Measurements from ENCODE around the gene TASOR2. TPM values are rescaled to one million over a fixed set of nuclear protein-coding genes. Genes with fewer than 3 reads are reported as not detected.
A peak's percentile ranks its signal among the peaks of the same experiment; 100 is the strongest.

Gene TASOR2
- polyA plus RNA-seq, 1 donor: 31.0 TPM

DNA sequence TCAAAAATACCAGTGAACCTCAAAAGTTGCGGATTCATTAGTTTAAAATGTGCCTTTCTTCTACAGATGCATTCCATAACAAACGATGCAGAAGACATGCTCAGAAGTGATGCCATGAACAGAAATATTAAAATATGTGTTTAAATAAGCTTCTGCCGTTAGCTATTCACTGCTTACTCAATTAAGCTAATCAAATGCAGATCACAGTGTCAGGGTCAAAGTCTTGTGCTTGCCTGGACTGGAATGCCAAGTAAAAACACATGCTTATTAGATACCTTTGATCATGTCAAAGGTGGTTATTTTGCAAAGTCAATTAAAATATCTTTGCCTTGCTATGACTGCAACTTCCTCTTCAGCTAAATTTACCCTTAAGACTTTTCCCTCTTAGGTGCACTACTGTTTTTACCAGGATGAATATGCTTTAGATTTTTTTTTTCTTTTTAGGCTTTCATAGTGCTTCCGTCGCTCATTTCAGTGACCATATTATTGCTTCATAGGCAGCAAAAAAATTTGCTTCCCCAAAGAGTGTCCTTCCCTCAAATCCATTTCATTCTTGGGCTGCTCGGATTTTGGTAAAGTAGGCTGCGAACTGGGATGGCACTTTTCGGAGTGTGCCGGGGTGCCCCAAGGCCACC is 19.1 kb upstream of the TASOR2 start:
- DNase-seq: peak; percentile 75 to 86

DNA sequence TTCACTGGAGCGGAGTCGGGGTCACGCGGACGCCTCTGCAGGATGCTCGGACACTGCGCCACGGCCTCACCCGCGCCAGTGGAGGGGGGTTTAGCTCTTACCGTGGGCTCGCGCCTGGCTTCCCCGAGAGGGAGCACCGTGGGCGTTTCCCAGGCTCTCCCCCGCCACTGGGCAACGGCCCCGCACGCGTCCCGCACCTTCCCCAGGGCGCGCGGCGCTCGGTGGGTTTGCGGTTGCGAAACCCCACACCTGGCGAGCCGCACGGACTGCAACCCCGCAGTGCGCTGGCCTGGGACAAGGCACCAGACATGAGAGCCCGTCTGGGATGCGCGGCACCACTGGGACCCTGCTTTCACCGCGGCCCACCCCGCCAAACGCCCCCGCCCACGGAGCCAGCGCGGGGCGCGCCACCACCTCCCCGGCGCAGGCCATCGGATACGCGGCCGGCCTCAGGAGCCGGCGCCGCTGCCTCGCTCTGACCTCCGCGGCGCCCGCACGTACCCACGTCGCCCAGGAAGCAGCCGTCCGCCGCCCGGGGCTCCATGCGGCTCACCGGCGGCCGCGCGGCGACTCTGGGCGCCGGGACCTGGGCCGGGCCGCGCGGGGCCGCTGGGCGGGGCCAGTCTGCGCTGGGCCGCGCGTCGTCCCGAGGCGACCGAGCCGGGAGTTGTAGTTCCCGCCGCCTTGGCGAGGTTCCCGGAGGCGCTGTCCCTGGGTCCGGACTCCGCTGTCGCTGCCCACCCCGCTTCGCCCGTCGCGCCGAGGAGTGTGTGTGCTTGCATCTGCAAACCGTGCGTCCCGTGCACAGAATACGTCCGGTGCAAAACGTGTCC is 18.4 kb upstream of the TASOR2 start, which contains the start of gene ASB13:
ASB13 (minus strand) TSS at position 588 of the 833 bp plus-strand sequence; CDS start at position 544, 44 bp downstream.
- WGBS (ENCODE audit: insufficient coverage, low lambda C conversion rate): no CpG with 5 or more reads among the region's 112 CpGs
- Histone ChIP-seq H3K9me3 (ENCODE audit: control insufficient read depth, low read depth, low read length) (no peaks in the 10 kb centered on the region), H3K27ac (ENCODE audit: low read length) (peak within 1 kb of the TSS; percentile 96), H3K27me3 (ENCODE audit: control insufficient read depth, insufficient read depth, low read length) (no peaks in the 10 kb centered on the region), H3K4me3 (ENCODE audit: low read length) (peak within 1 kb of the TSS; percentile 87), H3K36me3 (ENCODE audit: control insufficient read depth, insufficient read depth, low read length) (no peaks in the 10 kb centered on the region), H3K4me1 (ENCODE audit: control insufficient read depth, insufficient read depth, low read length) (peaks cover 12% of the 10 kb centered on the region)
- DNase-seq: peak; percentile 58 to 80

More for the DNA sequence above, 19.1 kb upstream of the TASOR2 start:
- H3K9me3 ChIP-seq (ENCODE audit: control insufficient read depth, low read depth, low read length): no peaks in the 10 kb centered on the region
- H3K4me1 ChIP-seq (ENCODE audit: control insufficient read depth, insufficient read depth, low read length): peaks cover 19% of the 10 kb centered on the region
- H3K36me3 ChIP-seq (ENCODE audit: control insufficient read depth, insufficient read depth, low read length): no peaks in the 10 kb centered on the region
- WGBS (ENCODE audit: insufficient coverage, low lambda C conversion rate): 50% methylated on average over 2 of the region's 9 CpGs
- H3K27me3 ChIP-seq (ENCODE audit: control insufficient read depth, insufficient read depth, low read length): no peaks in the 10 kb centered on the region
- peak overlapping the region; percentile 96 for H3K27ac ChIP-seq (ENCODE audit: low read length)
- peak overlapping the region; percentile 87 for H3K4me3 ChIP-seq (ENCODE audit: low read length)

DNA sequence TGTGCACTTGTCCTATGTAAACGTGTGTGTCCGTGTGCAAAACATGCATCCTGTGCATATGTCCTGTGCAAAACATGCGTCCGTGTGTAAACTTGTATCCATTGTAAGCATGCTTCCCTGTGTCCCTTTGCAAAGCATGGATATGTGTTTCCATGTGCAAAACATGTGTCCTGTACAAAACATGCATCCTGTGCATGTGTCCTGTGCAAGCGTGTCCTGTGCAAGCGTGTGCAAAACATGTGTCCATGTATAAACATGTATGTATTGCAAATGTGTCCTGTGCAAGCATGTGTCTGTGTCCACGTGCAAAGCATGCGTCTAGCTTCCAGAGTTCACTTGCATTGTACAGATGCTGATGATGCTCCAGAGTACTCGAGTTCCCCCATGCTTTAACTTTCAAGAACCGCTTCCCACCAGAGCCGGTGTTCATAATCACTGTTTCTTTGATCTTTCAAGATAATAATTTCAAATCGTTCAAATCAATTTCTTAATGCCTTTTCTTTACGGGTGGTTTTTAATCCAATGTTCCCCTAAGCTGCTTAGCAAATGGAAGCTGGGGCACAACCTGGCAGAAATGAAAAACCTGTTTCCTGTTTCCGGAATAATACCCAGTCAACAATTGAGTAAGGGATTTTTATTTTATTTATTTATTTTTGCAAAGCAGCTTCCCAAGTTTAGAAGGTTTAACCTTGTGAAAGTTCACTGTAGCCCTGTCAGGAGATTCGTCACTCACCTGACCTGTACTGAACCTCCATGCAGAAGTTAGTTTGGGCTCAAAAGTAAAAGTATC is 17.6 kb upstream of the TASOR2 start:
- Histone ChIP-seq H3K4me3 (ENCODE audit: low read length) (peak overlapping the region; percentile 54), H3K27ac (ENCODE audit: low read length) (no peak overlapping the region)

DNA sequence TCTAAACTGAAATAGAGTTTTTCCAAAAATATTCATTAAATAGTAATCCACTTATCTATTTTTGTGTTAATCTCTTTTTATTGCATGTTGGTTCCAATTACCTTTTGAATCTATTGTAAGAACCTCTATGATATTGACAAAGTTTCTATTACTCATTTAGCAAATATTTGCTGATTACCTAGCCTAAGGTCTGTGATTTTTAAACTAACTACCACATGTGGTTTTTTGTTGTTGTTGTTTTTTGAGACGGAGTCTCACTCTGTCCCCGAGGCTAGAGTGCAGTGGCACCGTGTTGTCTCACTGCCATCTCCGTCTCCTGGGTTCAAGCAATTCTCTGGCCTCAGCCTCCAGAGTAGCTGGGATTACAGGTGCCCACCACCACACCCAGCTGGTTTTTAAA is 16.2 kb upstream of the TASOR2 start:
- H3K36me3 ChIP-seq (ENCODE audit: control insufficient read depth, insufficient read depth, low read length): no peaks in the 10 kb centered on the region
- no peak for DNase-seq

More for the DNA sequence above, 17.6 kb upstream of the TASOR2 start:
- peaks cover 10% of the 10 kb centered on the region for H3K4me1 ChIP-seq (ENCODE audit: control insufficient read depth, insufficient read depth, low read length)
- no peaks in the 10 kb centered on the region for H3K9me3 ChIP-seq (ENCODE audit: control insufficient read depth, low read depth, low read length)
- no peaks in the 10 kb centered on the region for H3K27me3 ChIP-seq (ENCODE audit: control insufficient read depth, insufficient read depth, low read length)
- 89% methylated on average over 3 of the region's 15 CpGs for WGBS (ENCODE audit: insufficient coverage, low lambda C conversion rate)
- DNase-seq: no peak
- no peaks in the 10 kb centered on the region for H3K36me3 ChIP-seq (ENCODE audit: control insufficient read depth, insufficient read depth, low read length)

DNA sequence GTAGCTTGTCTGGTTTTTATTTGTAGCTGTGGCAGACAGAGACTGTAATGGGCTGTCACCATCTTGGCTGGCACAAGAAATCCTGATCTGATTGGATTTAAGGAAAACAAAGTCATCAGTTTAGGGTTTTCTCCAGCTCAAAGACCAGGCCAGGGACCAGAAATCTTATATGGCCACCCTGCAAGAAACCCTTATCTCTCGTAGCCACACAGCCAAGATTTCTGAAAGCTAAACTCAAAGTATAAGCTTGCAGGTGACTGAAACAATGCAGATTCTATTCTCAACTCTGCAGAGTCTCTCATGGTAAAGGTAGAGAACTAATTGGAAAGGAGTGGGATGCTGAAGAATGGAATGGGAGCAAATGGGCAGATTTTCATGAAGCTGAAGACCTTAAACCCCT is 15.0 kb upstream of the TASOR2 start:
- Histone ChIP-seq H3K27me3 (ENCODE audit: control insufficient read depth, insufficient read depth, low read length) (no peaks in the 10 kb centered on the region), H3K9me3 (ENCODE audit: control insufficient read depth, low read depth, low read length) (no peaks in the 10 kb centered on the region), H3K27ac (ENCODE audit: low read length) (no peak overlapping the region), H3K4me1 (ENCODE audit: control insufficient read depth, insufficient read depth, low read length) (peaks cover 5% of the 10 kb centered on the region), H3K36me3 (ENCODE audit: control insufficient read depth, insufficient read depth, low read length) (no peaks in the 10 kb centered on the region), H3K4me3 (ENCODE audit: low read length) (no peak overlapping the region)
- DNase-seq: no peak
- no CpG with 5 or more reads among the region's 1 CpG for WGBS (ENCODE audit: insufficient coverage, low lambda C conversion rate)

More for the DNA sequence above, 16.2 kb upstream of the TASOR2 start:
- Histone ChIP-seq H3K27ac (ENCODE audit: low read length) (no peak overlapping the region), H3K4me1 (ENCODE audit: control insufficient read depth, insufficient read depth, low read length) (peaks cover 10% of the 10 kb centered on the region), H3K4me3 (ENCODE audit: low read length) (no peak overlapping the region), H3K27me3 (ENCODE audit: control insufficient read depth, insufficient read depth, low read length) (no peaks in the 10 kb centered on the region), H3K9me3 (ENCODE audit: control insufficient read depth, low read depth, low read length) (no peaks in the 10 kb centered on the region)
- WGBS (ENCODE audit: insufficient coverage, low lambda C conversion rate): no CpG with 5 or more reads among the region's 4 CpGs

DNA sequence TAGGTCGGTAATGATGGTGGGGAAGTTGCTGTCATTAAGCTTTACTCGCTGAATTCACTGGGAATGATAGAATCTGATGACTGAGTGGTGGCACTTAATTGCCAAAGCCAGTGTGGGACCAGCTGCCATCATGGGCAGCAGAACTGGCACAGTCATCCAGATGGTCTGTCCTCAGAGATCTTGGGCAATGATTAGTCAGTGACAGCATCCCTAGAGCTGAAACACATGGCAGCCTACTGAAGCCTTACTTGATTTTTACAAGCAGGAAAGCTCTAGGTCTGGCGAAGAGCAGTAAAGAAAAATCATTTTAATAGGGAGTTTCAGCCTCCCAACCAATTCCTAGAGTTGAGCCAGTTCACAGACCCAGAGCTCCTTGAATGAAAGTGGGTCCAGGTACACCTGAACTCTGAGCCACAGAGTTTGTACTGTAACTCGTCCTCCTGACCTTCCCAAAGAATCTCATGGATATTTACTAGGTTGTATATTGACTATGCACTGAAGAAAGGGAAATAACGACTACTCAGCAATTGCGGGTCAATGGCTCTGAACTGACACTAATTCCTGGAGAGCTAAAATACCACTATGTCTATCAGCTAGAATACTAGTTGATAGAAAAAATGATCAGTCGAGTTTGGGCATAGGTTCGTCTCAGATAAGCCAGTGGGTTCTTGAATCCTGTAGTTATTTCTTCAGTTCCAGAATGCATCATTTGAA is 13.8 kb upstream of the TASOR2 start:
- H3K27ac ChIP-seq (ENCODE audit: low read length): no peak overlapping the region
- no peaks in the 10 kb centered on the region for H3K36me3 ChIP-seq (ENCODE audit: control insufficient read depth, insufficient read depth, low read length)
- DNase-seq: no peak
- H3K4me1 ChIP-seq (ENCODE audit: control insufficient read depth, insufficient read depth, low read length): no peaks in the 10 kb centered on the region
- H3K27me3 ChIP-seq (ENCODE audit: control insufficient read depth, insufficient read depth, low read length): no peaks in the 10 kb centered on the region
- WGBS (ENCODE audit: insufficient coverage, low lambda C conversion rate): no CpG with 5 or more reads among the region's 8 CpGs
- no peak overlapping the region for H3K4me3 ChIP-seq (ENCODE audit: low read length)
- H3K9me3 ChIP-seq (ENCODE audit: control insufficient read depth, low read depth, low read length): no peaks in the 10 kb centered on the region

DNA sequence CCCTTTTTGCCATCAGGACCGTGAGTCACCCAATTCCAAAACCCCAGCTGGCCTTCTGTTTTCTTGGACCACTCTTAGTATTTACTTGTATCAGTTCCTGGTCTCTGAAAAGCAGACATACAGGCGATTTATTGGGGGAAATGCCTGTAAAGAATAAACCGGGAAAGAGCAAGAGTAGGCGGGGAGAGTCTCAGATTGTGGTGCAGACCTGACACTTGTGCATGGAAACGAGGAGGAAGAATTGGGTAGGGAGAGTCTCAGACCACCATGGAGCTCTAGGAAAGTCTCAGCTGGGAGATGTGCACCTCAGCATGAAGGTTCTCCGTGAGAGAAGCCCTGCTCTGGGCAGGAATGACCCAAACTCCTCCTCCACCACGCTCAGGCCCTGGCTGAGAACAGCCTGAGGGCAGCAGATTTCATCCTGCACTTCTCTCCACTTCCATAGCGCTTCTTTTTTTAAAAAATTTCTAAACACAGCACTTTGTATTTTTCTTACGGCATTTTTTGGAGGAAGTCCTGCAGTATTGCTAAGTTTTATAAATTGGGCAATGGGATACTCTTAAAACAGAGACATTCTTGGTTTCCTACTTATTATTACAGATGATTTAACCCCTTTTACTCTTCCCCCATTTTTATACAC is 6.1 kb upstream of the TASOR2 start:
- Histone ChIP-seq H3K9me3 (ENCODE audit: control insufficient read depth, low read depth, low read length) (no peaks in the 10 kb centered on the region), H3K27ac (ENCODE audit: low read length) (no peak overlapping the region), H3K4me1 (ENCODE audit: control insufficient read depth, insufficient read depth, low read length) (no peaks in the 10 kb centered on the region), H3K27me3 (ENCODE audit: control insufficient read depth, insufficient read depth, low read length) (no peaks in the 10 kb centered on the region), H3K36me3 (ENCODE audit: control insufficient read depth, insufficient read depth, low read length) (no peaks in the 10 kb centered on the region), H3K4me3 (ENCODE audit: low read length) (no peak overlapping the region)
- no peak for DNase-seq
- 92% methylated on average over 2 of the region's 9 CpGs for WGBS (ENCODE audit: insufficient coverage, low lambda C conversion rate)

DNA sequence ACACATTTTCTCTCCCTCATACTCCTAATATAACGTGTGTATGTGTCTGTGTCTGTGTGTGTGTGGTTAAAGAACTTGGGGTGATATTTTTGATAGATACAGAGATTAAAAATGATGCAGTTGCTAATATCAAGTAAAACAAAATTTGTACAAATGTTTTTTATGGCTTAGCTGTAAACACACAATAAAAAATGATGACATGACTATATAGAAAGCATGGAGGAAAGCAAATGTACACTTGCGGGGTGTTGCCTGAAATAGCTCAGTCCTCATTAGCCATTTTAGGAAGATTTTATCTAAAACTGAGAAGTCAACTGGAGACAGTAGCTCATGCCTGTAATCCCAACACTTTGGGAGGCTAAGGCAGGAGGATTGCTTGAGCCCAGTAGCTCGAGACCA is 5.6 kb upstream of the TASOR2 start:
- H3K27me3 ChIP-seq (ENCODE audit: control insufficient read depth, insufficient read depth, low read length): no peaks in the 10 kb centered on the region
- no peaks in the 10 kb centered on the region for H3K9me3 ChIP-seq (ENCODE audit: control insufficient read depth, low read depth, low read length)
- H3K27ac ChIP-seq (ENCODE audit: low read length): no peak overlapping the region
- 60% methylated on average over 1 of the region's 3 CpGs for WGBS (ENCODE audit: insufficient coverage, low lambda C conversion rate)
- no peak for DNase-seq
- H3K4me3 ChIP-seq (ENCODE audit: low read length): no peak overlapping the region
- H3K36me3 ChIP-seq (ENCODE audit: control insufficient read depth, insufficient read depth, low read length): no peaks in the 10 kb centered on the region
- H3K4me1 ChIP-seq (ENCODE audit: control insufficient read depth, insufficient read depth, low read length): no peaks in the 10 kb centered on the region

DNA sequence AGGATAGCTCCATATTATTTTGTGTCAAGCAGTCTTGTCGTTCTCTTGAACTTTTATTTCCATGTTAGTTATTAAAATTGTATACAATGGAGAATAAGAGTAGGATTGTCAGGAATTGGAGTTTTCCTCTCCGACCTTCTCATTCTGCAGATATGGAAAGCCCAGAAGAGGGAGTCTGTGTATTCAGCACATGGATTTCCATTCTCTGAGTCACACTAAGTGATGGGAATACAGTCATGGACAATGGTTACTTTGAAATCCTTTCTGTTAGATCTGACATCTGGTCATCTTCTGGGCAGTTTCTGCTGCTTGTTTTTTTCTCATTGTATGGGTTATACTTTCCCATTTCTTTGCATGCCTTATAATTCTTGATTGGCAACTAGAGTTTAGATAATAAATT is 5.0 kb upstream of the TASOR2 start:
- H3K27ac ChIP-seq (ENCODE audit: low read length): no peak overlapping the region
- H3K27me3 ChIP-seq (ENCODE audit: control insufficient read depth, insufficient read depth, low read length): no peaks in the 10 kb centered on the region
- H3K4me3 ChIP-seq (ENCODE audit: low read length): no peak overlapping the region
- H3K4me1 ChIP-seq (ENCODE audit: control insufficient read depth, insufficient read depth, low read length): no peaks in the 10 kb centered on the region
- H3K9me3 ChIP-seq (ENCODE audit: control insufficient read depth, low read depth, low read length): no peaks in the 10 kb centered on the region
- DNase-seq: no peak
- WGBS (ENCODE audit: insufficient coverage, low lambda C conversion rate): 100% methylated on average over 1 of the region's 2 CpGs
- H3K36me3 ChIP-seq (ENCODE audit: control insufficient read depth, insufficient read depth, low read length): no peaks in the 10 kb centered on the region
